GM18519 (cell line): ENCODE measurements around the gene EDRF1.

ENCODE experiments used
- ATAC-seq: cut with Tn5 transposase; IDR thresholded peaks from one replicate; pipeline ENCODE4 v1.9.1; 2021; ENCODE audit warnings: mild to moderate bottlenecking, moderate library complexity; ENCODE audit not compliant: unreplicated experiment, low FRiP score

EDRF1 gene

DNA sequence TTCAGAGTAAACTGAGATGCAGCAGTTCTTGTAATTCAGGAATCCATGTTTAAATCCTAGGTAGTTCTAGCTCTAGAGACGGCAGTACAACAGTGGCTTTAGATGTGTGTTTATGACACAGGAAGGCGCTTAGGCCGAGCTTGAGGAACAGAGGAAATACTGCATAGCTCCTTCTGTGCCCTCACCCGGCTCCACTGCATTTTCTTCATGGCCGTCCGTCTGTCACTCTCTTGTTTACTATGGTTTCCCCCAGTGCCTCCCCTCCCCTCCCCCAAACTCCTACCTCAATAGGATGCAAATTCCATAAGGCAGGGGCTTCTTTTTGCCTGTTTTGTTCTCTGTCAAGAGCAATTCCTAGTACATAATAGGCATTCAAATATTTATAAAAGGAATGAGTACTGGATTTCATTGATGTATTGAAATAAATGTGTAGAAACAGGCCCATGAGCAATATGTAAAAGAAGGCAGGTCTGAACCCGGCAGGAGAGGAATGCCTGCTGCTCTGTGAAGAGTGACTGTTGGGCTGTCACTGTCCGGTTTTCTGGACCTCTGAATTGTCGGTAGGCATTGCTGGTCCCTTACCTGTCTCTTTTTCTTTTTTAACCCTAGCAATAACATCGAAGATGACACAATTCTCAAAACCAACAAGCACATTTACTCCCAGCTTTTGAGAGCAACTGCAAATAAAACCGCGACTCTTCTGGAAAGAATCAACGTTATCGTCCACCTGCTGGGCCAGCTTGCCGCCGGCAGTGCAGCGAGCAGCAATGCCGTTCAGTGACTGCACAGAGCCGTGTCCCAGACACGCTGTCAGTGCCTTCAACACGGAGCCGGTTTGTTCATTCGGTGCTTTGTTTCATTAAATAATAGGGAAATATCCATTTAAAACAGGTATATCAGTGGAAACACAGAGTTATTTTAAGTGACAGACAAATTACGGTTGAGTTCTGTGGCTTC is 43.5 kb downstream of the EDRF1 start:
- no peak for ATAC-seq

DNA sequence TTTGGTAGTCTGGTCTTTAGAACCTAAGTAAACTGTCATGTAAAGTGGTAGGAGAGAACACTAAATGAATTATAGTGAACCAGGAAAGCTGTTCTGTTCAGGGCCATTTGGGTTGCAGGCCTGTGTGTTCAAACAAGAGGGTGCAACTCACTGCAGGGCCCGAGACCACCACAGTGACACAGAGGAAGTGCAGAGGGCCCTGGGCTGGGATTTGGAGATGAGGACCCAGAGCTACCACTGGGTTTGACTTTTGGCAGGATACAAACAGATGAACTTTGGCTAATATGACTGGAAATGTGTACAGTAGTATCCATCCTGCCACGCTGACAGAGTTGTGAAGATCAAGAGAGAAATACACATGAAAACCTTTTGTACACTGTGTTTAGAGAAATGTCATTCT is 46.3 kb downstream of the EDRF1 start:
- ATAC-seq = no peak

DNA sequence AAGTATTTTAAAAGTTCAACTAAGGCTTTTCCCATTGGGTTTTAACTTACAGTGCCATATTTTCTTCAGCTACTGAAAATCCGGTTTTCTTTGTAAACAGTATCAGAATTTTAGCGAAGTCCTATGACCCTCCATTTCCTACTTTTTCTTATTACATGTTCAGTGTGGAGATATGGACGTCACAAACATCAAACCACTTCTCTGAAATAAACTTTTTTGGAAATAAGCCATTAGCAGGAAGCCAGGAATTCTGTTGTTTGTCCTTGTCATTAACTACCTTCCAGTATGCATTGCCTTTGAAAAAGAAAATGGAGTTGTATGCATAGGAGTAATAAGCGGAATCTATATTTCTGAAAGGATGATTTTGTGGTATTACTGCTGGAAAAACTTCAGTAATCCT is 47.0 kb downstream of the EDRF1 start:
- ATAC-seq = no peak

DNA sequence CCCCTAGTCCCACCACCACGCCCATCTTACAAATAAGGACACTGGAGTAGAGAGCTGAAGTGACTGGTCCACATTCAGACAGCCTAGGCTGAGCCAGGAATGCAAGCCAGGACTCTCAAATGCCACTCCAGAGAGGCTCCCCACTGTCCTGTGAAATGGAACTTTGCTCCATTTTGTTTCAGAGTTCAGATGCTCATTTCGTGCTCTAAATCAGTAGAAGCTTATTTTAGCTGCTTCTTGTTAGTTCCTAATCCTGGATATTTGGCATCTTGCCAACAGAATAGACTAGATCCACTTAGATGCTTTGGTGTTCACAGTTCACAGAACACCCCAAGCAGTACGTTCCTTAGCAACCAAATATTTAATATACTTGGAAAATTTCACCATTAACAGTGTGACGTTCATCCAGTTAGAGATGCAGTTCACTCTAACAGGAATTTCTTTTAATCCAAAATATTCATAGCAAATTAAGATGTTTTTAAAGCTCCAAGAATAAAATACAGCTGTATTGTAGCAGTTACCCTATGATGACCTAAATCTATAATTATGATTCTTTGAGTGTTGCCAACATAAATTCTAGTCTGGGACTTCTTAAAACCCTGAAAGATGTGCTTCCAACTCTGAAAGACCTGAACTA is 48.8 kb downstream of the EDRF1 start:
- ATAC-seq = no peak

- ATAC-seq = no peak
Observed at GRCh38 chr10:125769175-125769574, 49.7 kb downstream of the EDRF1 start.

- ATAC-seq = no peak
Observed at GRCh38 chr10:125770844-125771243, 51.3 kb downstream of the EDRF1 start.

- no peak for ATAC-seq
Observed at GRCh38 chr10:125772112-125772863, 52.8 kb downstream of the EDRF1 start.

DNA sequence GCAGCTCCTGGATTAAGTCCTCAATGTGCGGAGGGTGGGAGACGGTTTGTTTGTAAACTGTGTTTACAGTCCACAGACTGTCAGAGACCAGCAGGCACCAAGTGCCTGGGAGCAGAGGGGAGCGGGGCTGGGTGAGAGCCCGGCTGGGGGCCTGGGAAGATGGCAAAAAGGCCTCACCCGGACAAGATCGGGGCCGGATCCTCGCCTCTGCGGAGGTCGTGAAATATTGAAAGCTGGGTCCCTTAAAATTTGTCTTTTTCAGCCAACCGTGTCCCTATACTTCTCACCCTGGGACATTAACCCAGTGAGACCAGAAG is 53.3 kb downstream of the EDRF1 start:
- ATAC-seq = no peak

DNA sequence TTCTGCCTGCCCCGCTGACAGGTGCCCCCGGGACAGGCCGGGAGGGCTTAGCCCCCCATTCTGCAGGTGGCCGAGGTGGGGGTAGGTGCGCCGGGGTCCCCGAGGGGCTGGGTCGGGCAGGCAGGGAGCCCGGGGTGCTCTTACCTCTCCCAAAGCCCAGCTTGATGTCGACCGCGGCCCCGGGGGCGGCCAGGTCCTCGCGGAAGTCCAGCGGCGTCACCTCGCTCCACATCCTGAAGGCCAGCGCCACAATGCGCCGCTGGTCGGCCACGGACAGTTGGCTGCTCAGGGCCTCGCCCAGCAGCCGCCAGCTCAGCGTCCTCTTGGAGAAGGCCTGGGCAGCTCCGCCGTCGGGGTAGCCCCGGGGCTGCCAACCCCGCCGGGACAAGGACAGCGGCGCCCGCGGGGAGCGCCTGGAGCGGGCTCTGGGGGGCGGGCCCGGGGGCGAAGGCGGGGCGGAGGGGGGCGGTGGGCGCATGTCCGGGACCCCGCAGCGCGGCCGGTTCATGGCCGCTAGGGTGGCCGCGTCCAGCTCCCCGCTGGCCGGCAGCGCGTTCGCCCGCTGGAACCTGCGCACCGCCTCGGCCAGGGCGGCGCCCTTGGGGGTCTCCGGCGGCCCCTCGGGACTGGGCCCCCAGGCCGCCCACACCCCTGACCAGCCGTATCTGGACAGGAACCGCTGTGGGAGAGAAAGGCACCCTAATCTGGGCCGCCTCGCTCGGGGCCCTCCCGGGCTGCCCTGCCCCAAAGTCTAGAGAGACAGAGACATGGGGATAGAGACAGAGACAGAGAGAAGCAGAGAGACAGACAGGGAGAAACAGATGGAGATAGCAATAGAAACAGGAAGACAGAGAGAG is 54.4 kb downstream of the EDRF1 start:
- no peak for ATAC-seq

DNA sequence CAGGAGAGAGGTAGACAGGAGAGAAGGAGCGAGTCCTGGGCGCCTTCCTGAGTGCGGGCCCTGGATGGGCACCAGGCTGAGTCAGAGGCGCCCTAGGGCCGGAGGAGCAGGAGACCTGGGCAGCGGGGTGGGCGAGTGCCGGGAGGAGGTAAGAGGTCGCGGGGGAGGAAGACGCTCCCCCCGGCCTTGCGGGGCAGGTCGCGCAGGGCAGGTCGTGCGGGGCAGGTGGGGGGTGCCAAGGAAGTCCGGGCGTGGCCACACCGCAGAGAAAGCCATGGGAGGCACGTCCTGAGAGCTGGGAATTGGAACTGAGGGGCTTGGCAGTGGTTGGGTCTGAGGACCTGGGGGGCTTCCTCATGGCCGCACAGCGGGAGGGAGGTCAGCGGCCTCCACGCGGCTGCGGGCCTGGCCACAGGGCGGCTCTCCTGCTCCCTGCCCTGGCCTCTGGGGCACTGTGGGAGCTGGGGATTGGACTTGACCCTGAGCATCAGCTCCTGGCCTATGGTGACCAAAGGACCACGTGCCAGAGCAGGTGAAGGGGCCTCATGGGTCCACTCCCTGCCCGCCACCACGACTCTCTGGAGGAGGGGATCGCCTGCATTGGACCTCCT is 55.2 kb downstream of the EDRF1 start:
- ATAC-seq = no peak

- no peak for ATAC-seq
Observed at GRCh38 chr10:125775491-125776106, 56.1 kb downstream of the EDRF1 start, which contains the start of gene MMP21. TSS of gene MMP21 (minus strand) at chr10:125775821. CDS start at chr10:125775821, 0 bp downstream.

- no peak for ATAC-seq
Observed at GRCh38 chr10:125777806-125778205, 58.3 kb downstream of the EDRF1 start.

GRCh38 chr10:125778556-125778955 is 59.0 kb downstream of the EDRF1 start:
- no peak for ATAC-seq

- no peak for ATAC-seq
Observed at GRCh38 chr10:125779403-125780327, 60.2 kb downstream of the EDRF1 start.

GRCh38 chr10:125781374-125781773 is 61.9 kb downstream of the EDRF1 start:
- ATAC-seq = no peak

GRCh38 chr10:125782054-125782453 is 62.5 kb downstream of the EDRF1 start:
- ATAC-seq = no peak

DNA sequence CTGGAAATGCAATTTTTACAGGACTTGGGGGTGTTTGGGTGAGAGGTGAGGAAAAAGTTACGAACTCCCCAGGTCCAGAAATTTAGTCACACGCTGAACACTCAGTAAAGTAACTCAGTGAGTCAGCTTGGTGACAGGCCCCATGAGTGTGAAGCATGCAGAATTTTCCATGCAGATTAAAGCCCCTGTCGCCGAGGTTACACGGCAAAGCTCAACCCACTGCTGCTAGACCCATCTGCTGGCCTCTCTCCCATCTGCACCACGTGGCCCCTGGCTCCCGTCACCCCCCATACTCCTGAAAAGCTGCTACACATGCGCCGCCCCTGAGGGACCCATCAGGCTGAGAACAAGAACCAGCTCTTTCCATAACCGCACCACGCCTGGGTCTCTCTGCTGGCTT is 63.1 kb downstream of the EDRF1 start:
- no peak for ATAC-seq

GRCh38 chr10:125783408-125783807 is 63.9 kb downstream of the EDRF1 start:
- ATAC-seq = no peak
